Measurements from ENCODE around the gene ACADVL. TPM values are rescaled to one million over a fixed set of nuclear protein-coding genes. Genes with fewer than 3 reads are reported as not detected.

The ACADVL gene
- total RNA-seq, 1 experiment from 2014 or later = 558 TPM

DNA sequence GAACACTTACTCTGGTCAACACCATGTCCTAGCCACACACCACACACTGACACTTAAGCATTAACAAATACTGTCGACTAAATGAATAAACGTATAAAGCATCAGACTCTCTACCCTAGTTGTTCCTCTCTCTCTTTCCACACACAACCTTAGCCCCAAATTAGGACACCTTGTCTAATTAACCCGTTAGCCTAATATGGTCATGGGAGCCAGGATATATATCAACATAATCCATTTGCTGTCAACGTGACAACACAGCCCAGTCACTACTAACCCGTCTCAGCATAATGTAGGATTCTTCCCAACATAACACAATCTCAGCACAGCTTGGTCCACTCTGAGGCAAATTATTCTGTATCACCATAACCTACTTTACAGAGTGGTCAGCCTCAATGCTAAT lies 12.4 kb downstream of the ACADVL start:
- Histone ChIP-seq H3K9me2 (replicated peaks; ENCODE audit: low read length) (no peaks in the 10 kb centered on the region), H3K36me3 (ENCODE audit: low read depth, low read length) (peaks cover 10% of the 10 kb centered on the region; the same call in 1 of the 2 replicates), H3K27me3 (ENCODE audit: low read length) (no peaks in the 10 kb centered on the region), H3K4me1 (ENCODE audit: insufficient read depth, low read length) (peaks cover 30% of the 10 kb centered on the region), H3K9me3 (ENCODE audit: low read length) (no peaks in the 10 kb centered on the region), H3K9ac (ENCODE audit: low read length) (no peak overlapping the region), H4K20me1 (ENCODE audit: low read length) (peaks cover 8% of the 10 kb centered on the region; the same call in 1 of the 2 replicates), H3K27ac (ENCODE audit: low read length) (no peak overlapping the region), H3K79me2 (ENCODE audit: low read length) (peaks cover 53% of the 10 kb centered on the region), H2AFZ (ENCODE audit: low read length) (no peak overlapping the region), H3K4me2 (ENCODE audit: low read length) (peak overlapping the region; percentile 81), H3K4me3 (ENCODE audit: low read length) (peak overlapping the region; percentile 89), H3F3A (ENCODE audit: low read length, unreplicated experiment) (peaks cover 8% of the 10 kb centered on the region)
- TF ChIP-seq, protein P1, sequence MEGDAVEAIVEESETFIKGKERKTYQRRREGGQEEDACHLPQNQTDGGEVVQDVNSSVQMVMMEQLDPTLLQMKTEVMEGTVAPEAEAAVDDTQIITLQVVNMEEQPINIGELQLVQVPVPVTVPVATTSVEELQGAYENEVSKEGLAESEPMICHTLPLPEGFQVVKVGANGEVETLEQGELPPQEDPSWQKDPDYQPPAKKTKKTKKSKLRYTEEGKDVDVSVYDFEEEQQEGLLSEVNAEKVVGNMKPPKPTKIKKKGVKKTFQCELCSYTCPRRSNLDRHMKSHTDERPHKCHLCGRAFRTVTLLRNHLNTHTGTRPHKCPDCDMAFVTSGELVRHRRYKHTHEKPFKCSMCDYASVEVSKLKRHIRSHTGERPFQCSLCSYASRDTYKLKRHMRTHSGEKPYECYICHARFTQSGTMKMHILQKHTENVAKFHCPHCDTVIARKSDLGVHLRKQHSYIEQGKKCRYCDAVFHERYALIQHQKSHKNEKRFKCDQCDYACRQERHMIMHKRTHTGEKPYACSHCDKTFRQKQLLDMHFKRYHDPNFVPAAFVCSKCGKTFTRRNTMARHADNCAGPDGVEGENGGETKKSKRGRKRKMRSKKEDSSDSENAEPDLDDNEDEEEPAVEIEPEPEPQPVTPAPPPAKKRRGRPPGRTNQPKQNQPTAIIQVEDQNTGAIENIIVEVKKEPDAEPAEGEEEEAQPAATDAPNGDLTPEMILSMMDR (conservative IDR thresholded peaks at IDR 0.05; ENCODE audit: low read depth, low read length) = no peak
- TF ChIP-seq EZH2phosphoT487 (IDR thresholded peaks at IDR 0.05; ENCODE audit: borderline replicate concordance, low read length) = no peak
- TF ChIP-seq EZH2 (IDR thresholded peaks at IDR 0.05; ENCODE audit: low read length, unreplicated experiment) = no peak
- POLR2A ChIA-PET (ENCODE audit: unreplicated experiment) = no interaction called here
- BruUV-seq (replicated peaks) = TSS peak; percentile 13
- CTCF ChIA-PET = no interaction called here
- DNase-seq (peak; percentile 1), ATAC-seq (no peak)
- intact Hi-C loops (cut with micrococcal nuclease) = no loop called here

DNA sequence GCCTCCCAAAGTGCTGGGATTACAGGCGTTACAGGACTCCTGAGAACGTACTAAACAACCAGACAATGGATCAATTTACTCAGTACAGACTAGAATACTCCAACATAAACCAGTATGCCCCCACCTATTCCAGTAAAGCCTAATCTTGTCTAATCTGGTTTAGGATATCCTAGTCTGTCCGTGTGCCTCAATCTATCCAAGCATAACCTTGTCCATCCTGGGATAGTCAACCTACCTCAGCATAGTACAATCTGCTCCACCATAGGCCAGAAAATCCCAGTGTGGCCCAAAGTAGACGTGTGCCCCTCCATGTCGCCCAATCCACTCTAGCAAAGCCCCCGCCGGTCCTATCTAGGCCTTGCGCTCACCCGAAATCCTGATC lies 14.0 kb downstream of the ACADVL start:
- H3K4me2 ChIP-seq (ENCODE audit: low read length) = peak overlapping the region; percentile 83
- peaks cover 8% of the 10 kb centered on the region for H3F3A ChIP-seq (ENCODE audit: low read length, unreplicated experiment)
- H3K27me3 ChIP-seq (ENCODE audit: low read length) = no peaks in the 10 kb centered on the region
- H4K20me1 ChIP-seq (ENCODE audit: low read length) = peaks cover 8% of the 10 kb centered on the region; the same call in 1 of the 2 replicates
- peak overlapping the region; percentile 82 for H2AFZ ChIP-seq (ENCODE audit: low read length)
- ATAC-seq (peak; percentile 3; the same call in 1 of the 2 replicates), DNase-seq (no peak)
- TF ChIP-seq EZH2phosphoT487 (IDR thresholded peaks at IDR 0.05; ENCODE audit: borderline replicate concordance, low read length) = no peak
- TF ChIP-seq EZH2 (IDR thresholded peaks at IDR 0.05; ENCODE audit: low read length, unreplicated experiment) = no peak
- TF ChIP-seq, protein P1 (conservative IDR thresholded peaks at IDR 0.05; ENCODE audit: low read depth, low read length) = no peak
- intact Hi-C loops (cut with micrococcal nuclease) = loop anchor here (2.0 kb wide), 1 partner anchor 13 kb away; no protein-coding TSS in a partner anchor
- peak overlapping the region; percentile 88 for H3K9ac ChIP-seq (ENCODE audit: low read length)
- CTCF ChIA-PET = no interaction called here
- no peaks in the 10 kb centered on the region for H3K9me3 ChIP-seq (ENCODE audit: low read length)
- peak overlapping the region; percentile 64 for H3K27ac ChIP-seq (ENCODE audit: low read length)
- POLR2A ChIA-PET (ENCODE audit: unreplicated experiment) = no interaction called here
- H3K4me1 ChIP-seq (ENCODE audit: insufficient read depth, low read length) = peaks cover 33% of the 10 kb centered on the region
- H3K9me2 ChIP-seq (replicated peaks; ENCODE audit: low read length) = no peaks in the 10 kb centered on the region
- peak overlapping the region; percentile 89 for H3K4me3 ChIP-seq (ENCODE audit: low read length)
- TSS peak; percentile 28 for BruUV-seq (replicated peaks)
- peaks cover 13% of the 10 kb centered on the region; the same call in 1 of the 2 replicates for H3K36me3 ChIP-seq (ENCODE audit: low read depth, low read length)
- peaks cover 65% of the 10 kb centered on the region for H3K79me2 ChIP-seq (ENCODE audit: low read length)

Measured in PC-3 (cell line).